HL-60 (cell line): Measurements from ENCODE around the gene PURA.
A peak's percentile ranks its signal among the peaks of the same experiment; 100 is the strongest.

Source experiments
- DNase-seq, 2 experiments: peaks; one replicate each; pipeline ENCODE4 v3.0.0-alpha.2; 2010 to 2020; ENCODE audit warnings: low read depth in 1 of 2, low spot score in 1 of 2
- H3K27ac ChIP-seq: fragments of 250-450 bp; sonication (Bioruptor Pico); replicated peaks from 2 replicates; pipeline ENCODE4 v1.5.1; 2020; ENCODE audit warnings: mild to moderate bottlenecking, moderate library complexity
- H3K27me3 ChIP-seq: fragments of 250-450 bp; sonication (Bioruptor Pico); 2 replicates; pipeline ENCODE4 v1.5.1; 2021; ENCODE audit warnings: mild to moderate bottlenecking, moderate library complexity; ENCODE audit not compliant: insufficient read depth, poor library complexity, severe bottlenecking
- H3K4me3 ChIP-seq: replicated peaks from 2 replicates; pipeline ENCODE4 v1.5.1; 2011; ENCODE audit warnings: mild to moderate bottlenecking, control low read depth, low read length; ENCODE audit not compliant: insufficient read depth
- GABPA ChIP-seq: IDR thresholded peaks from 2 replicates; pipeline ENCODE4 v1.6.1; 2012; ENCODE audit warnings: low read depth
- POLR2AphosphoS5 ChIP-seq: IDR thresholded peaks from 2 replicates; pipeline ENCODE4 v1.6.1; 2012; ENCODE audit warnings: low read depth
- SPI1 ChIP-seq: IDR thresholded peaks from 2 replicates; pipeline ENCODE4 v1.6.1; 2012; ENCODE audit warnings: low read depth, mild to moderate bottlenecking, borderline replicate concordance
- TF ChIP-seq, protein P1 (sequence below): IDR thresholded peaks from 2 replicates; pipeline ENCODE4 v1.6.1; 2012; ENCODE audit warnings: low read depth; ENCODE audit not compliant: insufficient replicate concordance
- TF ChIP-seq, protein P2 (sequence below): IDR thresholded peaks from one replicate; pipeline ENCODE4 v1.5.1; 2011; ENCODE audit warnings: low read length, control low read depth, inconsistent platforms; ENCODE audit not compliant: insufficient read depth

PURA gene

DNA sequence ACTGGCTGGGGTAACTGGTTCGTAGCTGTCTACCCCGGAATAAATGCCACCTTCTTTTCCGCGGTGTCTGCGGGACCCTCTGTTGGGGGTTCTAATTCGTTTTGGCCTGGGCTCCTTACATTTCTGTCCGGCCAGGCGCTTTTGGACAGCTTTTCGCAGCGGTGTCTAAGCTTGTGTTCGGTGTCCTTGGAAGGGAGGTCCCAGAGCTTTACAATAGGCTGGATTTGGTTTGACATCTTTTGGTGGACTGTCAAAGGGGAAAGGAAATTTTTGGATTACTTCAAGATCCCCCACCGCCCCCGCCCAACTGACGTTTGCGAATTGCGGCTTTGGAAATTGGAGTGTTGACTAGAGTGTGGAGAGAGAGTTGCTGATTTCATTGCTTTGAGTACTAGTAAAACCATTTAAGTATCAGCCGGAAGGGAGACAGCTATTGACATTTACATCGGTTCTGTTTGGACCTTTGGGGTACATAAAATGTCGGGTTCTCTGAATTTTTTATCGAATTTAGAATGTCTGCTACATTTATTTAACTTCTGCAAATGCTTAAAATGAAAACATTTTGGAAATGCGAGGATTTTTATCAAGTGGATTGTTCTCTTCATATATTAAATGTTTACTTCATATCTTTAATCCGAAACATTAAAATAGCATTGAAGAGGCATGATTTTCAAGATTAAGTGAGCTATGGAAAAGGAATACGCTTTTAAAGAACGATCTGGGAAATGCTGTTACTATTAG is 4.7 kb upstream of the PURA start:
- no peaks in the 10 kb centered on the region for H3K27me3 ChIP-seq
- no peak overlapping the region for H3K27ac ChIP-seq
- peak overlapping the region; percentile 70 for H3K4me3 ChIP-seq
- TF ChIP-seq, protein P1, sequence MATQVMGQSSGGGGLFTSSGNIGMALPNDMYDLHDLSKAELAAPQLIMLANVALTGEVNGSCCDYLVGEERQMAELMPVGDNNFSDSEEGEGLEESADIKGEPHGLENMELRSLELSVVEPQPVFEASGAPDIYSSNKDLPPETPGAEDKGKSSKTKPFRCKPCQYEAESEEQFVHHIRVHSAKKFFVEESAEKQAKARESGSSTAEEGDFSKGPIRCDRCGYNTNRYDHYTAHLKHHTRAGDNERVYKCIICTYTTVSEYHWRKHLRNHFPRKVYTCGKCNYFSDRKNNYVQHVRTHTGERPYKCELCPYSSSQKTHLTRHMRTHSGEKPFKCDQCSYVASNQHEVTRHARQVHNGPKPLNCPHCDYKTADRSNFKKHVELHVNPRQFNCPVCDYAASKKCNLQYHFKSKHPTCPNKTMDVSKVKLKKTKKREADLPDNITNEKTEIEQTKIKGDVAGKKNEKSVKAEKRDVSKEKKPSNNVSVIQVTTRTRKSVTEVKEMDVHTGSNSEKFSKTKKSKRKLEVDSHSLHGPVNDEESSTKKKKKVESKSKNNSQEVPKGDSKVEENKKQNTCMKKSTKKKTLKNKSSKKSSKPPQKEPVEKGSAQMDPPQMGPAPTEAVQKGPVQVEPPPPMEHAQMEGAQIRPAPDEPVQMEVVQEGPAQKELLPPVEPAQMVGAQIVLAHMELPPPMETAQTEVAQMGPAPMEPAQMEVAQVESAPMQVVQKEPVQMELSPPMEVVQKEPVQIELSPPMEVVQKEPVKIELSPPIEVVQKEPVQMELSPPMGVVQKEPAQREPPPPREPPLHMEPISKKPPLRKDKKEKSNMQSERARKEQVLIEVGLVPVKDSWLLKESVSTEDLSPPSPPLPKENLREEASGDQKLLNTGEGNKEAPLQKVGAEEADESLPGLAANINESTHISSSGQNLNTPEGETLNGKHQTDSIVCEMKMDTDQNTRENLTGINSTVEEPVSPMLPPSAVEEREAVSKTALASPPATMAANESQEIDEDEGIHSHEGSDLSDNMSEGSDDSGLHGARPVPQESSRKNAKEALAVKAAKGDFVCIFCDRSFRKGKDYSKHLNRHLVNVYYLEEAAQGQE, result no peak
- no peak for TF ChIP-seq GABPA
- TF ChIP-seq, protein P2, sequence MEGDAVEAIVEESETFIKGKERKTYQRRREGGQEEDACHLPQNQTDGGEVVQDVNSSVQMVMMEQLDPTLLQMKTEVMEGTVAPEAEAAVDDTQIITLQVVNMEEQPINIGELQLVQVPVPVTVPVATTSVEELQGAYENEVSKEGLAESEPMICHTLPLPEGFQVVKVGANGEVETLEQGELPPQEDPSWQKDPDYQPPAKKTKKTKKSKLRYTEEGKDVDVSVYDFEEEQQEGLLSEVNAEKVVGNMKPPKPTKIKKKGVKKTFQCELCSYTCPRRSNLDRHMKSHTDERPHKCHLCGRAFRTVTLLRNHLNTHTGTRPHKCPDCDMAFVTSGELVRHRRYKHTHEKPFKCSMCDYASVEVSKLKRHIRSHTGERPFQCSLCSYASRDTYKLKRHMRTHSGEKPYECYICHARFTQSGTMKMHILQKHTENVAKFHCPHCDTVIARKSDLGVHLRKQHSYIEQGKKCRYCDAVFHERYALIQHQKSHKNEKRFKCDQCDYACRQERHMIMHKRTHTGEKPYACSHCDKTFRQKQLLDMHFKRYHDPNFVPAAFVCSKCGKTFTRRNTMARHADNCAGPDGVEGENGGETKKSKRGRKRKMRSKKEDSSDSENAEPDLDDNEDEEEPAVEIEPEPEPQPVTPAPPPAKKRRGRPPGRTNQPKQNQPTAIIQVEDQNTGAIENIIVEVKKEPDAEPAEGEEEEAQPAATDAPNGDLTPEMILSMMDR, result no peak
- no peak for TF ChIP-seq POLR2AphosphoS5
- no peak for TF ChIP-seq SPI1
- DNase-seq, result no peak

DNA sequence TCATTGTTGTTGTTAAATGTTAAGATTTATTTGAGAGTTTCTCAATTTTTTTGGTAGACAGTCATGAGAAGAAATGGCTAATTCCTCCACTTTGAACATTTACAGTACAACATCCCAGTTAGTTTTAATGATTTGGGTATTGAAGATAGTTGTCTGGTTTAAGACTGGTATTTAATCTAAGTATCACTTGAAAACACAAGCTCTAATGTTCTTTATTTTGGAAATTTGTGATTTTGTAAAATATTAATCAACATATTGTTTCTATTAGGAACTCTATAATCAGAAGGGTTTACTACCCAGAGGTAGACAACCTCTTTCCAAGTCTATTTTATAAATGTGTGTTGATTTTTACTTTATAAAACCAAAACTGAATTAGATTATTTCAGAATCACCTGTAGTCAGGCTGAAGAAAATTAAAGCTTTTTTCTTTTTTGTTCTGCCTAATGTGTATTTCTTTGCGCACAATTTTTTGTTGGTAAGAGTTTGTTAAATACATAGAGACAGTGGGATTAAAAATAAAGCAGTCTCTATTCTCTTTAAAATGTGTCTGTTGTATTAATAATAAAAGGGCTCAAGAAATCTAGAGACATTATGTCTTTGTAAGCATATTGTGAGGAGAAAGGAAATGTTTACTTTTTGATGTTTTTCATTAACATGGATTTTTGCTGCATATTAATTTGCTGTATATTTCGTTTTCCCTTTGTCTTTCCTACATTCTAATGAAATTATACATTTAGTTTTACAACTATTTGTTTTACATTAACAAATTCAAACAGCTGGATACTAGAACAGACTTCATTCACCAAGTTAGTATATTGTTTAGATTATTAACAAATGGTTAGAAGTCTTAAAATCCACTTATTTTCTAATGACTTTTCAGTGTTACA is 3.9 kb upstream of the PURA start:
- TF ChIP-seq GABPA (no peak), SPI1 (no peak)
- TF ChIP-seq, protein P1, result no peak
- no peak for DNase-seq
- H3K4me3 ChIP-seq, result no peak overlapping the region
- H3K27me3 ChIP-seq, result no peaks in the 10 kb centered on the region
- H3K27ac ChIP-seq, result no peak overlapping the region

DNA sequence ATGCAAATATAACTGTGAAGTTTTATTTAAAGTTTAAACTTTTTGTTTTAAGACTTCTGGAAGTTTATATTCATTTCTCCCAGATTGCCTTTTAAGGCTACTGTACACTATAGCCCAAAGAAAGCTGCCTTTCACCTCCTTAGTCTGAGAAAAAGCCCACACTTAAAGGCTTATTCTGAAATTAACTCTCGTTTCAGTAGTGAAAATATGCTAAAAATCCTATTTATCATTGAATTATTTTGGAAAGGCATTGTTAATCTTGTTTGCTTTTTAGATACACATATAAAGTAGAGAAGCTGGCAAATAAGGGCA is 3.3 kb upstream of the PURA start:
- TF ChIP-seq, protein P2, result no peak
- TF ChIP-seq POLR2AphosphoS5, result no peak
- TF ChIP-seq, protein P1, result no peak
- TF ChIP-seq SPI1, result no peak
- no peak for TF ChIP-seq GABPA
- Histone ChIP-seq H3K27ac (no peak overlapping the region), H3K4me3 (no peak overlapping the region), H3K27me3 (no peaks in the 10 kb centered on the region)
- no peak for DNase-seq
